HG03108 (cell line): ENCODE data around the gene TMC8.
A peak's percentile ranks its signal among the peaks of the same experiment; 100 is the strongest.
"Not testable (repeated sequence)": the region's sequence is repeated elsewhere in the genome, so short reads cannot be mapped to it uniquely, and the experiment has no call there.

ENCODE experiments used
- ATAC-seq: cut with Tn5 transposase; IDR thresholded peaks from one replicate; pipeline ENCODE4 v1.9.1; 2021; ENCODE audit warnings: moderate library complexity; ENCODE audit not compliant: unreplicated experiment

The TMC8 gene

DNA sequence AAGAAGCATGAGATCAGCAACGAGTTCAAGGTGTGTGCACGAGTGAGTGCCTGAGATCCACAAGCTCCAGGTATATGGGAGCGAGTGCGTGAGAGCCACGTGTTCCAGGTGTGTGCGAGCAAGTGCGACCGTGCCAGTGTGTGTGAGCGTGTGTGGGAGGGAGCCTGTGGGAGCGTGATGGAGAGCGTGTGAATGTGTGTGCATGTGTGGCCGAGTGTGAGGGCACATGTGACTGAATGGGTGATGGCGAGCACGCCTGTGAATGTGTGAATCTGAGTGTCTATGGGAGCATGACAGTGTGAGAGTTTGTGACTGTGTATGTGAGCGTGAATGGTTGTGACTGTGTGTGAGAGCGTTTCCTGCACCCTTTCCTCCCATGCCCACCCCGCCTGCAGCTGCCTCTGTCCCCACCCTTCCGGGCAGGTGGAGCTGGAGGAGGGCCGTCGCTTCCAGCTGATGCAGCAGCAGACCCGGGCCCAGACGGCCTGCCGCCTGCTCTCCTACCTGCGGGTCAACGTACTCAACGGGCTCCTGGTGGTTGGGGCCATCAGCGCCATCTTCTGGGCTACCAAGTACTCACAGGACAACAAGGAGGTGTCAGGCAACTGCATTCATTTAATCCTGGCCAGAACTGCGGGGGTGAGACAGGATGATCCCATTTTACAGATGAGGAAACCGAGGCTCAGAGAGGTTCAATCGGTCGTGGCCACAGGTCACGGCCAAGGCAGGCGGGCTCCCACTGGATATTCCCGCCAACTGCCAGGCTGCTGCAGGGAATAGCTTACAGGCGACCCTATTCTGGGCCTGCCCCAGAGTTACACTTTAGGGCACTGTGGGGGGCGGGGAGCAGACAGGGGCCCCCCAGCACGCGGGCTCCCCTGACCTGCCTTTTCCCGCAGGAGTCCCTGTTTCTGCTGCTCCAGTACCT, 3.7 kb downstream of the TMC8 start:
- no peak for ATAC-seq

DNA sequence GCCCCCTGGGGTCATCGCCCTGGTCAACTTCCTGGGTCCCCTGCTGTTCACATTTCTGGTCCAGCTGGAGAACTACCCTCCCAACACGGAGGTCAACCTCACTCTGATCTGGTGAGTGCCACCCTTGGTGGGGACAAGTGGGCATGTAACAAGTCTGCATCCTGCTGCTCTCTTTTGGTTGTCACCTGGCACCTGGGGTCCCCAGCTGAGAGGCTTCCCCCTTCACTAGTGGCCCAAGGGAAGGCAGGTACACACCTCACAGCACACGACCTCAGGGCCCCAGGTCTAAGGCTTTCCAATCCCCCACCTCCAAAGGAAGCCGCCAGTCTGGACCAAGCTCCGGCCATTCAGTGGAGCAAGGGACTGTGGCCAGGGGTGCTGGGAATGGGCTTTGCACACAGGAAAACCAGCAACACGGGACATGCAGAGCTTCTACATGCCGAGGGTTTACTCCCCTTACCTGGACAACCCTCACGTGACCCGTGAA, 4.4 kb downstream of the TMC8 start:
- ATAC-seq, result no peak

DNA sequence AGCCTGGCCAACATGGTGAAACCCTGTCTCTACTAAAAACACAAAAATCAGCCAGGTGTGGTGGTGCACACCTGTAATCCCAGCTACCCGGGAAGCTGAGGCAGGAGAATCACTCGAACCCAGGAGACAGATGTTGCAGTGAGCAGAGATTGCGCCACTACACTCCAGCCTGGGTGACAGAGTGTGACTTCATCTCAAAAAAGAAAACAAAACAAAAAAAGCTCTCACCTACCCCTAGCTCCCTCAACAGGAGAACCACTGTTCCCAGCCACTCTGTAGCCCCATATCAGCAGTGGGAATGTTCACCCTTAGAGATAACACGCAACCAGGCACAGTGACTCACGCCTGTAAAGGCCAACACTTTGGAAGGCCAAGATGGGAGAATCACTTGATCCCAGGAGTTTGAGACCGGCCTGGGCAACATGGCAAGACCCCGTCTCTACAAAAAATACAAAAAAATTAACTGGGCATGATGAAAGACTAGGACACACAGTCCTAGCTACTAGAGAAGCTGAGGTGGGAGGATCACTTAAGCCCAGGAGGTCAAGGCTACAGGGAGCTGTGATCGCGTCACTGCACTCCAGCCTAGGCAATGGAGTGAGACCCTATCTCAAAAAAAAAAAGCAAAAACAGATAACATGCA, 5.4 kb downstream of the TMC8 start:
- ATAC-seq, result no peak

DNA sequence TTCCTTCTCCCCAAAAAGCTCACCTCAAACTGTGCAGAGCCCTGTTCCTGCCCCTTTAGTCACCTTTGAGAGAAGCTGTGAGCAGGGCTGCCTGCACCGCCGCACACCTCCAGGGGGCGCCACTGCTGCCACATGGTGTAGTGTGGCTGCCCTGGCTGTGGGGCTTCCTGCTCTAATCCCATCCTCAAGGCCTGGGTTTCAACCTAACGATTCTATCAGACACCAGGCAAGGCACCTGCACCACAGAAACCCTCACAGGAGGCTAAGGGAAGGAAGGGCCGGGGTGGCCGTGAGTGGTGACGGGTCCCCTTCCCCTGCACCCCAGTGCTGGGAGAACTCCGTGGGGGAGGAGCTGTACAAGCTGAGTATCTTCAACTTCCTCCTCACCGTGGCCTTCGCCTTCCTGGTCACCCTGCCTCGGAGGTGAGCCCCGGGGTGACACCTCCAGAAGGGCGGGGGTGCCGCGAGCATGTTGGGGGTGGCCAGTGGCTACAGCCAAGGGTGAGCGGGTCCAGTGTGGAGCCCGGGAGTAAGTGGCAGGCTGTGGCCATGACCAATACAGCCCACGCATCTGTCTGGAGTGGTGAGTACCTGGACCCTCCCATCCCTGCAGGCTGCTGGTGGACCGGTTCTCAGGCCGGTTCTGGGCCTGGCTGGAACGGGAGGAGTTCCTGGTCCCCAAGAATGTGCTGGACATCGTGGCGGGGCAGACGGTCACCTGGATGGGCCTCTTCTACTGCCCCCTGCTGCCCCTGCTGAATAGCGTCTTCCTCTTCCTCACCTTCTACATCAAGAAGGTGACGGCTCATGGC, 7.0 kb downstream of the TMC8 start:
- ATAC-seq, result no peak

DNA sequence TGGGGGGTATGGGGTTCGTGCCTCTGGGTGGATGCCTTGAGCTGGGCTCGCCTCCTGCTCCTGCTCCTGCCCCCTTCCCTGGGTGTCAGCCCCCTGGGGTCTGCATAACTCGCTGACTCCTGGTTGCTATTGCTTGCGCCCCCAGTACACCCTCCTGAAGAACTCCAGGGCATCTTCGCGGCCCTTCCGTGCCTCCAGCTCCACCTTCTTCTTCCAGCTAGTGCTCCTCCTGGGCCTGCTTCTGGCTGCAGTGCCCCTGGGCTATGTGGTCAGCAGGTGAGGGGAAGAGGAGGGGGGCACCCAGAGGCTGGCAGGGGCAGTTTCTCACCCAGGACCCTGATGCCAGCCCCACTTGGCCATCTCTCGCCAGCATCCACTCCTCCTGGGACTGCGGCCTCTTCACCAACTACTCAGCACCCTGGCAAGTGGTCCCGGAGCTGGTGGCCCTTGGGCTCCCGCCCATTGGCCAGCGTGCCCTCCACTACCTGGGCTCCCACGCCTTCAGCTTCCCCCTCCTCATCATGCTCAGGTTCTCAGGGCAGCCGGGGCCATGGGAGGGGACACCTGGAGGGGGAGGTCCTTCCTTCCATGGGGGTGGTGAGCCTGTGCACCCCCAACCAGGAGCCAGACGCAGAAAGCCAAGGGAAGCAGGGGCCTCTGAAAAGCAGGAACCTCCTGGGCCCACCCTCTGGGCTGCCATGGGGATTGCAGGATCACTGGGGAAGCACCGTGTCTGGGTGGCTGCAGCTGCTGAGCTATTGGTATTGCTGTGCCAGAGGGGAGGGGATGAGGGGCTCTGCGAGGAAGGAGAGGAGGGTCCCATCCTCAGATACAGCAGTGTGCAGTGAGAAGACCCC, 7.9 kb downstream of the TMC8 start:
- no peak for ATAC-seq

DNA sequence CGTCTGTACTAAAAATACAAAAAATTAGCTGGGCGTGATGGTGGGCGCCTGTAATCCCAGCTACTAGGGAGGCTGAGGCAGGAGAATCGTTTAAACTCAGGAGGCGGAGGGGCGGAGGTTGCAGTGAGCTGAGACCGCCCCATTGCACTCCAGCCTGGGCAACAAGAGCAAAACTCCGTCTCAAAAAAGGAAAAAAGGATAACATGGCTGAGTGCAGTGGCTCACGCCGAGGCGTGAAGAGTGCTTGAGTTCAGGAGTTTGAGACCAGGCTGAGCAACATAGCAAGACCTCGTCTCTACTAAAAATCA, 9.2 kb downstream of the TMC8 start:
- not testable (repeated sequence) for ATAC-seq

DNA sequence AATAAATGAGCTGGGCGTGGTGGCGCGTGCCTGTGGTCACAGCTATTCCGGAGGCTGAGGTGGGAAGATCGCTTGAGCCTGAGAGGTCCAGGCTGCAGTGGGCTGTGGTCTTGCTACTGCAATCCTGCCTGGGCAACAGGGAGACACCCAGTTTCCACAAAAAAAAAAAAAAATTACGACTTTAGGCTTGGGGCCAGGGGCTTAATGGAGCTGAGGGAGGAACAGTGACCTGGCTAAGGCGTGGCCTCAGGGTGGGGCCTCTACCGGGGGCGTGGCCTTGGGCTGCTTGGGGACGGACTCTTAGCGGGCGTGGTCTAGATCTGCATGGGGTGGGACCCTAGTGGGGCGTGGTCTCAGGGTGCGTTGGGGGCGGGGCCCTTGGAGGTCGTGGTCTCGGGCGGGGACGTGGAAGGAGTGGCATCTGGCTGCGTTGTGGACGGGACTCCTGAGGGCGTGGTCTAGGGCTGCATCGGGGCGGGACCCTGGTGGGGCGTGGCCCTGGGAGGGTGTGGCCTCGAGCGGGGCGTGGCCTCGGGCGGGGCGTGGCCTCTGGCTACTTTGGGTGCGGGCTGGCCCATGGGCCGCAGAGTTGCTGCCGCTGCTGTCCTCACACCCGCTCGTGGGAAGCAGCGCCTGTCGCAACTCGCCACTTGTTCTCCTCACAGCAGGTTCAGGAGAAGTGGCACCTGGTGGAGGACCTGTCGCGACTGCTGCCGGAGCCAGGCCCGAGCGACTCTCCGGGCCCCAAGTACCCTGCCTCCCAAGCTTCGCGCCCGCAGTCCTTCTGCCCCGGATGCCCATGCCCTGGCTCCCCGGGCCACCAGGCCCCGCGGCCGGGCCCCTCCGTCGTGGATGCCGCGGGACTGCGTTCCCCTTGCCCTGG, 9.8 kb downstream of the TMC8 start:
- peak; percentile 59 for ATAC-seq

DNA sequence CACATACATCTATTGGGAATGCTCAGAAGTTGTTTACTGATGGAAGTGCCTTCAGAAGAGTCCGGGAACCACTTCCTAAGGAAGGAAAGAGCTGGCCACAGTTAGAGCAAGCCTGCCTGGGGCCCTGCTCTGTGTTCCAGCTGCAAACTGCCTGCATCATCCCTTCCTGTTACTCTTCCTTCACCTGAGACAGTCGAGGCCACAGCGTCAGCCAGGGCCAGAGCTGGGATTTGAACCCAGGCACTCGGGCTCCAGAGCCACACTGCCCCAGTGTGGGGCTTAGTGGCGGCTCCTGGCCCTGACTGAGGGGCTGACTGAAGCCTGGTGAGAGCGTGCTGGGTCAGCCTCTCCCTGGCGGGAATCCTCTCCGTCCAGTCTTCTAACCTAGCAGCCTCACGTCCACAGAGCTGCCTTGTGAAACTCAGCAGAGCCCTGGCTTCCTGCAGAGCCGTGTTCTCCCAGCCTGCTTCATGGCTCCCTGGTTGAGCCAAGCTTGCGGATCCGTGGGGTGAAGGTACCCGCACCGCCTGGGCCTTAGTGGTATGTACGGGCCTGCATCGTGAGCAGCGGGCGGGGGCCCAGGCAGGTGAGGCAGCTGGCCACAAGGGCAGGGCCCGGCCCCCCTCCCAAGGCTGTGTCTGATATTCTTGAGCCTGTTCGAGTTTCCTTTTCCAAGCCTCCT, 11.0 kb downstream of the TMC8 start:
- ATAC-seq, result no peak

DNA sequence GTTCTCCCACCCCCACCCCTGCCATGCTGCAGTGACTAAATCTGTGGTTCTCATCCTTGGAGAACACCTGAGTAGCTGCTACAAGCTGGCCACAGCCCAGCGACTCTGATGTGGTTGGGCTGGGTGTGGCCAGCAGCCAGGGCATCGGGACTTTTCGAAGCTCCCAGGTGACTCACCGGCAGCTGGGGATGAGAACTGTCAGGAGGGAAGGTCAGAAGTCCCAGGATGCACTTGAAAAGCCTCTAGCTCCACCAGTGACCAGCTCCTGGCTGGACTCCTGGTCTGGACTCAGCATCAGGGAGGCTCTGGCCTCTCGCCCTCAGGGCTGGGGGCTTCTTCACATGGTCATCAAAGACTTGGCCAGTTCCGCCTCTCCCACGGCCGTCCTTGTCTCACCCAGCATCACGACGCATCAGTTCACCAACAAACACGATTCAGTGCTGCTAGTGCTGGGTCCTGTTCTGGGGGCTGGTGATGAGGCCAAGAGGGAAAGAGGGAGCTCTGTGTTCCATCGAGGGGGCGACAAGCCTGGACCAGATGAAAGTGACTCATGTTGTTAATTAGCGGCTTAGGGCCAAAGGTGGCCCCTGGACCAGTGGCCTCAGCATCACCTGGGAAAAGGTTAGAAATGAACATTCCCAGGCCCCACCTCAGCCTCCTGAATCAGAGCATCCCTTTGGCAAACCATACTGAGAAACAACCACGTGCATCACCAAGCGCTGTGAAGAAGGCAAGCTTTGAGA, 11.7 kb downstream of the TMC8 start:
- no peak for ATAC-seq

DNA sequence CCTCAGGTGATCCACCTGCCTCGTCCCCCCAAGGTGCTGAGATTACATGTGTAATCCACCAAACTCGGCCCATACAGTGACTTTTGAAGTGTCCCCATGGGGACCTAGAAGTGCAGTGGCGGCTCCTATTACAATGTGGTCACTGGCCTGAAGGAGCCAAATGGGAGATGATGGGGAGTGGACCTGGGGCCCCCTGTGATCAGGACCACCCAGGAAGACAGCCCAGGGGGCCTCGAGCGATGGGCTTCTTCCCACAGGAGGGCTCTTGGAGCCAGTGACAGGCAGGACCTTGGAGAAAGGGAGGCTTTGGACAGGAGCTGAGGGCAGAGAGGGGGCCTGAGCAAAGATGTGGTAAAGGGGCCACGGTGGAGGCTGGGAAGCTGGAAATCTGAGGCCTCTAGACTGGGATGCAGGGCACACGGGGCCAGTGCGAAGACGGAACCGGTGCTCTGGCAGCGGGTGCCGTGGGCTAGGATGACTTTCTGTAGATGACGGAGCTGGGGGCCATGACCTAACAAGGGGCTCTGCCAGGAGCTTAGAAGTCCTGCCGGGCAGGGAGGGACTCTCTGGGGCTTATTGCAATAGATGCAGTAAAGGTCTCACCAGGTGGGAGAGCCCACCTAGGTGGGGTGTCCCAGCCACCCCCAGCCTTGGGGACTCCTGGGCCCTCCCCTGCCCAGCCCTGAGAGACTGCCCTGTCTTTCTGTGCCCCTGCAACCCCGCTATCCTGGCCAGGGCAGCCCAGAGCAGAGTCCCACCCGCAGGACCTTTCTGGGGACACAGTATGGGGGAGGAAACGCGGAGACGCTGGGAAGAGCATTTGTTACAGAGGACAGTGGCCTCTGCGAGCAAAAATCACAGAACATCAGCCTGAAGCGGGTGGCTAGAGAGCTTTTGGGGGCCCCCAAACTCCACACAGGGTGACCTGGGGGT, 12.9 kb downstream of the TMC8 start:
- ATAC-seq, result no peak

DNA sequence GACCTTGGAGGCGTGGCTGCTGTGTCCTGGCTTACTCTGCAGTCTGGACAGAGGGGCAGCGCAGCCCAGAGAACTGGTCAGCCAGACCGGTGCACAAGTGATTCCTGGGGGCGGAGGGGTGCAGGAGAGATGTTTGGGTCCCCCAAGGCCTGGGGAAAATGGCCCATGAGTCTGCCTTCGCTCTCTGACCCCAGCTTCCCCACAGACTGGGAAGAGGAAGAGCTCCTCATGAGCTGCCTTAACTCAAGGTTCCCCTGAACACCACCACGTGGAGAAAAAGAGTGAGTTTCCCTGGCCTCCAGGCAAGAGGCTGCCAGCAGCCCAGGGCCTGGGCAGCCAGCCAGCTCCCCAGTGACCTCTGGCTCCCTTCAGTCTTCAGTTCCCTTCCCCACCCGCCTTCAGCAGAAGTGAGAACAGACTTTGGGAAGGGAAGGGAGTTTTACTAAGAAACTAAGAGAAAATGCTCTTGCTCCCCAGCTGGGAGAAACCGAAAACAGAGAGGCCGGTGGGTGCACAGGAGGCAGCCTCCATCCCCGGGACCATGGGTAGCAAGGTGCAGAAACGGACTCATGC, 13.7 kb downstream of the TMC8 start:
- ATAC-seq, result no peak

DNA sequence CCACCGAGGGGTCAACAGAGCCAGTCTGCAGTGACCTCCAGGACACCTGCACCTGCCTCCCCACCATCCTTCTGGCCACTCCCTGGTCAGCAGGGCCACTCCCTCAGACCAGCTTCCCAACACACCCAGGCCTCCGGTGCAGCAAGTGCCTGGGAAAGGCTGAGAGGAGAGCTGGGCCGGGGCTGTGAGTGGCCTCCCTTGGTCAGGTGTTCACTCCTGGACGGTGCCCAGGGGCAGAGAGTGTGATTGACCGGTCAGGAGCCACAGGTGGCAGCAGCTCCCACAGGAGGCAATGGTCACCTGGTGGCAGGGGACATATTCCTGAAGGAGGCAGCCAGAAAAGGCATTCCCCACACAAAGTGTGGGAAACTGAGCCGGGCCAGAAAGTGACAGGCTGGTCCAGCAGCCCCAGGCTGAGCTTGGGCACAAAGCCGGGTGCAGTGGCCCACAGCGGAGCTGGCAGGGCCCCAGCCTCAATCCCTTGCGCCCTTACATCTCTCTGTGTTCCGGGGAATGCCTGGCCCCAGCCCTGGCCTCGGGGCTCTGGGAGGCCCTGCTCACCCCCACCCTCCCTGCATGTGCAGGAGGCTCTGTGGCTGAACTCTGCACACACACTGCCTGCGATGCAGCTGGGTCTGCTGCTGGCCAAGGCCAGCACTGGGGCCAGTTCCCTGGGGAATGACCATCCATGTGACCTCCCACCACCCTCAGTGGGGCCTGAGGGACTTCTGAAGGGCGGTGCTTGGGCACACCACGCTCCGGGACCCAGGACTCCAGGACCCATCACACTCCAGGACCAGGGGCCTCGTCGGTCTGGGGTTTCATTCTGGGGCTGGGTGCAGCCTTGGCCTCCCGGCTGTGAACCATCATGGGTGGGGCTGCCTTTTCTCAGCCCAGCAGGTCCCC, 14.4 kb downstream of the TMC8 start:
- ATAC-seq, result no peak

DNA sequence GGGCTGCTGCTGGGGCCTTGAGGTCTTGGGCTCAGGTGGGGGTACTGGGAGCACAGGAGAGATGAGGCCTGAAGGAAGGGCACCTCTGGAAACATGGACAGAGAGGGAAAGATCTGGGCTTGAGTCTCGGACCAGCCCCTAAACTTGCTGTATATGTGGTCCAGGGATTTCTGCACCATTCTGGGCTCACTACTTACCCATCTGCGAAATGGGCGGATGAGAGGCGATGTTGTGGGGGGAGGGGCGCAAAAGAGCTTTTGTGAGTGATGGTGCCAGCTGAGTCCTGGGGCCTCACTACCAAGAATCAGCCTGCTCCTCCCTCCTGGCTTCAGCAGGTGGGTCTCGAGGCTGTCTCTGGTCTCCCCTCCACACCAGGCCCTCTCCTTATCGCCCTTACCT, 15.9 kb downstream of the TMC8 start:
- ATAC-seq, result no peak

DNA sequence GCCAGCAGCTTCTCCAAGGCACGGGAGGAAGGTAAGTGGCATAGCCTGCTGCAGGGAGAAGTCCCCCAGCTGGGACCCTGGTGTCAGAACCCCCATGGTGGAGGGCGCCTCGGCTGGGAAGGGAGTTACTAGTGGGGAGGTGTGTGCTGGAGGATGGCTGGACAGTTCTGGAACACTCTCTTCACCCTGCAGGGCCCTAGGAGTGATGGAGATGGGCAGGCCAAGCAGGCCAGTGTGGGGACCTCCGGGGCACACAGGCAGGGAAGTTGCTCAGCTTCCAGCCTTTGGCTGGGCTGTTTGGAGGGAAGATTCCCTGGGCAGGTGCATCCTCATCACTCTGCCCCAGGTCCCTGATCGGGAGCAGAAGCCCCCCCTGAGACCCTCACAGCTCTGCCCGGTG, 16.3 kb downstream of the TMC8 start:
- no peak for ATAC-seq

DNA sequence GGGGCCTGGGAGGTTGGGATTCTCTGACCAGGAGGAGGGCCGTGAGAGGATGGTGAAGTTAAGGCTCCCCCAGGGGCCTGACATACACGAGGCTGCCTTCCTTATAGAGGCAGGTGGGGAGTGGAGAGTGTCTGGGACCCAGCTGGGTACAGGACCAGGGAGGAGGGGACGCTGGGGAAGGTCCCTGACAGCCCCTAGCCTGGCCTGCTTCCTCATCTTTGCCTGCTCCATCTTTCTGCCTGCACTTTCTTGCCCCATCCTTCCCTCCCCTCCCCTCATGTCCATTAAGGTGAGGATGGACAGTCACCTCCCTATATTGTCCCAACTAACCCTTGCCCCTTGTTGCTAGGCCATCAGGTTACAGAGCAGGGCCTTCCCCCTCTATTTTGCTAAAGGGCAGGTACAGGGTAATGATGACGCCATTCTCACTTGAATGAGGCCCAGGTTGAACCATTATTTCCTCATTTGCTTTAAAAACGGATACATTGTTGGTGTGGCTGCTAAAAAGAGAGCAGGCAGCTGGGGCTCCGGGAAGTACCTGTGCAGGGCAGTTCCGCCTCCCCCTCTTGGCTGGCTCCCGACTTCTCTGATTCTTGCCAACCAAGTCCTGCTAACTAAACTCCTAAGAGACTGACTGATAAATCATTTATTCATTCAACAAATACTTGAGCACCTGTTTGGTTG, 16.9 kb downstream of the TMC8 start:
- ATAC-seq, result peak; percentile 44
